NB4 (cell line): ENCODE data around the gene FKBP6.

Source experiments
- MYC ChIP-seq: IDR thresholded peaks from 2 replicates; pipeline ENCODE4 v1.6.1; 2011; ENCODE audit warnings: low read depth, low read length
- POLR2A ChIP-seq: IDR thresholded peaks from 2 replicates; pipeline ENCODE4 v1.6.1; 2011; ENCODE audit warnings: mild to moderate bottlenecking; ENCODE audit not compliant: insufficient read length; ENCODE audit errors: extremely low read depth
- TF ChIP-seq, protein P1 (sequence below): IDR thresholded peaks from one replicate; pipeline ENCODE4 v1.5.1; 2012; ENCODE audit warnings: low read depth, low read length

DNA sequence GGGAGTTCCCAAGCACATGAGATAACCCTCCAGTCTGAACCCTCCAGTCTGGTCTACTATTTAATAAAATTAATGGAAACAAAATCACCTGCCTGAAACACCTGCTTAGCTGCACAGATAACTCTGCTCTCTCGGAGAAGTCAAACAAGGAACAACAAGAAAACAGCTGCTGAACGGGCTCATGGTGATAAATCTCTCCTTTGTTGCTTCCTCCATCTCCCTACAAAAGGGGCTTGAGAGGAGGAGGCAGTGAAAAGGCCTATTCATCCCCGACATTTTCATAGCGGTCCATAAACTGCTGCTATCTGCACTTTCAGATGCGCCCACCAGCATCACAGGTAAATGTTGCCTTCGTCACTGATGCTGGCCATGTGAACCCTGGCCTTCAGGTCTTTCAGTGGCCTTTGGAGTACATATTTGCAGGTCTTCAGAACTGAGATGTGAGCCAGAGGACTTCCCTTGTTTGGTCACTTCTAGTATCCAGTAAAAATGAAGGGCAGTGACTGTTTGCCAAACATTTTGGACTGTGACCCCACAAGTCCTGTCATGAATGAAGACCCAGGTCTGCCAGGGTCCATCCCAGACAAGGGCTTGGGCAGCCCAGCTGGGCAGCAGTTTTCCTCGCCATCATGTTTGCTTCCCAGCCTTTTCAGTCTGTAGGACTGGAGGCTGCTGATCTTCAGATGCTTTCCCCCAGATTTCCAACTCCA lies 15.9 kb downstream of the FKBP6 start:
- TF ChIP-seq, protein P1, sequence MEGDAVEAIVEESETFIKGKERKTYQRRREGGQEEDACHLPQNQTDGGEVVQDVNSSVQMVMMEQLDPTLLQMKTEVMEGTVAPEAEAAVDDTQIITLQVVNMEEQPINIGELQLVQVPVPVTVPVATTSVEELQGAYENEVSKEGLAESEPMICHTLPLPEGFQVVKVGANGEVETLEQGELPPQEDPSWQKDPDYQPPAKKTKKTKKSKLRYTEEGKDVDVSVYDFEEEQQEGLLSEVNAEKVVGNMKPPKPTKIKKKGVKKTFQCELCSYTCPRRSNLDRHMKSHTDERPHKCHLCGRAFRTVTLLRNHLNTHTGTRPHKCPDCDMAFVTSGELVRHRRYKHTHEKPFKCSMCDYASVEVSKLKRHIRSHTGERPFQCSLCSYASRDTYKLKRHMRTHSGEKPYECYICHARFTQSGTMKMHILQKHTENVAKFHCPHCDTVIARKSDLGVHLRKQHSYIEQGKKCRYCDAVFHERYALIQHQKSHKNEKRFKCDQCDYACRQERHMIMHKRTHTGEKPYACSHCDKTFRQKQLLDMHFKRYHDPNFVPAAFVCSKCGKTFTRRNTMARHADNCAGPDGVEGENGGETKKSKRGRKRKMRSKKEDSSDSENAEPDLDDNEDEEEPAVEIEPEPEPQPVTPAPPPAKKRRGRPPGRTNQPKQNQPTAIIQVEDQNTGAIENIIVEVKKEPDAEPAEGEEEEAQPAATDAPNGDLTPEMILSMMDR = no peak
- TF ChIP-seq POLR2A (no peak), MYC (no peak)
